Keratinocyte (primary cell): ENCODE measurements around the gene ANKRD1. TPM values are rescaled to one million over a fixed set of nuclear protein-coding genes. Genes with fewer than 3 reads are reported as not detected.

Experiments
- DNase-seq: peaks from one replicate; pipeline ENCODE4 v3.0.0-alpha.2; 2011; ENCODE audit warnings: low read depth, missing footprints, low spot score
- FAIRE-seq: peaks from 2 replicates; lab custom pipeline; 2011; peaks lifted over from hg19 to GRCh38; lab: Jason Lieb, UNC
- H2AFZ ChIP-seq: 2 replicates; pipeline ENCODE4 v1.6.0; 2012; ENCODE audit warnings: low read length, control low read depth, inconsistent platforms; ENCODE audit not compliant: control insufficient read depth
- H3K27ac ChIP-seq: 2 replicates; pipeline ENCODE4 v1.5.1; 2011; ENCODE audit warnings: low read length; ENCODE audit not compliant: control insufficient read depth, insufficient read depth
- H3K27me3 ChIP-seq: 3 replicates; pipeline ENCODE4 v1.6.0; 2011; ENCODE audit warnings: low read length; ENCODE audit not compliant: control insufficient read depth, insufficient read depth; ENCODE audit errors: extremely low read depth
- H3K36me3 ChIP-seq, 2 experiments: 2 replicates in 1 of 2; 3 replicates in 1 of 2; pipeline ENCODE4 v1.5.1; 2011; ENCODE audit warnings: low read length in 2 of 2, mild to moderate bottlenecking in 1 of 2; ENCODE audit not compliant: control insufficient read depth in 2 of 2, insufficient read depth in 2 of 2; ENCODE audit errors: extremely low read depth in 1 of 2
- H3K4me1 ChIP-seq: 3 replicates; pipeline ENCODE4 v1.5.1; 2011; ENCODE audit warnings: low read length; ENCODE audit not compliant: control insufficient read depth, insufficient read depth; ENCODE audit errors: extremely low read depth
- H3K4me2 ChIP-seq: 3 replicates; pipeline ENCODE4 v1.6.0; 2011; ENCODE audit warnings: low read depth, low read length; ENCODE audit not compliant: control insufficient read depth, insufficient read depth; ENCODE audit errors: extremely low read depth
- H3K4me3 ChIP-seq, 3 experiments: fragments of 200-600 bp in 1 of 3; sonication (generic) in 1 of 3; 2 replicates in 2 of 3; 3 replicates in 1 of 3; pipeline ENCODE4 v1.5.1; 2011 to 2016; ENCODE audit warnings: low read length in 3 of 3, mild to moderate bottlenecking in 3 of 3, control low read depth in 2 of 3, inconsistent platforms in 1 of 3, low read depth in 1 of 3, mixed read lengths in 1 of 3, mixed run types in 1 of 3, moderate library complexity in 1 of 3; ENCODE audit not compliant: control insufficient read depth in 2 of 3, insufficient read depth in 2 of 3; ENCODE audit errors: extremely low read depth in 1 of 3
- H3K79me2 ChIP-seq: 2 replicates; pipeline ENCODE4 v1.6.0; 2012; ENCODE audit warnings: low read length; ENCODE audit not compliant: control insufficient read depth, insufficient read depth
- H3K9ac ChIP-seq: 3 replicates; pipeline ENCODE4 v1.6.0; 2011; ENCODE audit warnings: low read length; ENCODE audit not compliant: control insufficient read depth, insufficient read depth; ENCODE audit errors: extremely low read depth
- H3K9me1 ChIP-seq: 3 replicates; pipeline ENCODE4 v1.6.0; 2011; ENCODE audit warnings: low read length; ENCODE audit not compliant: control insufficient read depth, insufficient read depth; ENCODE audit errors: extremely low read depth
- H3K9me3 ChIP-seq: 2 replicates; pipeline ENCODE4 v1.5.1; 2012; ENCODE audit warnings: low read depth, low read length; ENCODE audit not compliant: control insufficient read depth
- H4K20me1 ChIP-seq: 3 replicates; pipeline ENCODE4 v1.6.0; 2011; ENCODE audit warnings: low read length; ENCODE audit not compliant: control insufficient read depth, insufficient read depth; ENCODE audit errors: extremely low read depth
- EZH2 ChIP-seq: IDR thresholded peaks from one replicate; pipeline ENCODE4 v1.6.1; 2012; ENCODE audit warnings: inconsistent platforms, mild to moderate bottlenecking, low read length, moderate library complexity
- dilution Hi-C: fragments of 300-500 bp; cut with MboI; formaldehyde crosslinking; loops from one replicate; pipeline ENCODE4 v1.7.0; 2020; ENCODE audit warnings: low sequenced_read_pairs; ENCODE audit not compliant: extremely low pct_ligation_motif_present
- polyA plus RNA-seq, 5 experiments: library from polyadenylated mRNA; depleted of rRNA in 3 of 5; stranded (reverse) in 3 of 5; stranded (forward) in 1 of 5; unstranded in 1 of 5; fragments of >200 nt; gene quantifications; 1 replicate in 1 of 5; 2 replicates in 3 of 5; 3 replicates in 1 of 5; pipeline versions ENCODE4 v1.2.1 to v1.2.3, GENCODE V29; 2011 to 2012; ENCODE audit warnings: missing spikeins in 2 of 5, low read depth in 1 of 5, low replicate concordance in 1 of 5
- TF ChIP-seq, protein P1 (sequence below), 3 experiments: IDR thresholded peaks in 1 of 3; conservative IDR thresholded peaks in 1 of 3; optimal IDR thresholded peaks in 1 of 3; 2 replicates in 2 of 3; 3 replicates in 1 of 3; pipeline versions ENCODE3 to v1.5.1; 2011; ENCODE audit warnings: low read length in 3 of 3, mild to moderate bottlenecking in 3 of 3, moderate library complexity in 2 of 3, control low read depth in 1 of 3, inconsistent platforms in 1 of 3; ENCODE audit not compliant: insufficient read depth in 2 of 3; ENCODE audit errors: extremely low read depth in 1 of 3

Gene ANKRD1
- polyA plus RNA-seq, 1 donor (not counting 4 experiments of a cell fraction or from before 2014, with no cell fraction given), result 0.07 TPM

DNA sequence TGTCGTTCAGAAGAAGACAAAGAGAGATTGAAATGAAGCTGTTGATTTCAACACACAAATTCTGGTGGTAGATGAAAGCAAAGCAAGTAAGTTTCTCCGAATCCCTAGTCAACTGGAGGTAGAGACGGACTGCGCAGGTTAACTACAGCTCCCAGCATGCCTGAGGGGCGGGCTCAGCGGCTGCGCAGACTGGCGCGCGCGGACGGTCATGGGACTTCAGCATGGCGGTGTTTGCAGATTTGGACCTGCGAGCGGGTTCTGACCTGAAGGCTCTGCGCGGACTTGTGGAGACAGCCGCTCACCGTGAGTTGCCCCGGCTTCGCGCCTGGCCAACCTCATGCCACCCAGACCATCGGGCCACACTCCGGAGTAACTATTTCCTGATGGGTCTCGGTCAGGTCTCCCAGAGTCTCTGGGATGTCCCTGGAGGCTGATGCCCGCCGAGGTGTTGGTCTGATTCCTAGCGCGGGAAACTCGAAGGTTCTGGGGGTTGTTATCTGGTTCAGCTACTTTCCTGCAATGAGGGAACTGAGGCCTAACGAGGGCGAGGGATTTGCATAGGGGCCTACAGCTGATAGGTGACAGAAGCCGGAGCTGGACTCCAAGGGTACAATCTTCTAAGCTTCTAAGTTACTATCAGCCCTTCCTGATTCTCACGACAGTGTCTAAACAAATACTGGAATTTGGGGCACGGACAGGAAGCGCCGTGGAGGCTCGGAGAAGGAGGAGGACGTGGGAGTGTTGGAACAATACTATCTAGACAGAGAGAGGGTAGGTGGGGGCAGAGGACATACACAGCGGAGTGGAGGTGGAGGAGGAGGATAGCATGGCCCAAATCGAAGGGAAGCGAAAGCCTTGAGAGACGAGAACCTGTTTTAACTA, 48.9 kb downstream of the ANKRD1 start, which contains the start of gene RPP30:
TSS of gene RPP30 (plus strand) at position 209 of the 882 bp plus-strand sequence. CDS start at position 222, 13 bp downstream.
- no peak for TF ChIP-seq EZH2
- TF ChIP-seq, protein P1, sequence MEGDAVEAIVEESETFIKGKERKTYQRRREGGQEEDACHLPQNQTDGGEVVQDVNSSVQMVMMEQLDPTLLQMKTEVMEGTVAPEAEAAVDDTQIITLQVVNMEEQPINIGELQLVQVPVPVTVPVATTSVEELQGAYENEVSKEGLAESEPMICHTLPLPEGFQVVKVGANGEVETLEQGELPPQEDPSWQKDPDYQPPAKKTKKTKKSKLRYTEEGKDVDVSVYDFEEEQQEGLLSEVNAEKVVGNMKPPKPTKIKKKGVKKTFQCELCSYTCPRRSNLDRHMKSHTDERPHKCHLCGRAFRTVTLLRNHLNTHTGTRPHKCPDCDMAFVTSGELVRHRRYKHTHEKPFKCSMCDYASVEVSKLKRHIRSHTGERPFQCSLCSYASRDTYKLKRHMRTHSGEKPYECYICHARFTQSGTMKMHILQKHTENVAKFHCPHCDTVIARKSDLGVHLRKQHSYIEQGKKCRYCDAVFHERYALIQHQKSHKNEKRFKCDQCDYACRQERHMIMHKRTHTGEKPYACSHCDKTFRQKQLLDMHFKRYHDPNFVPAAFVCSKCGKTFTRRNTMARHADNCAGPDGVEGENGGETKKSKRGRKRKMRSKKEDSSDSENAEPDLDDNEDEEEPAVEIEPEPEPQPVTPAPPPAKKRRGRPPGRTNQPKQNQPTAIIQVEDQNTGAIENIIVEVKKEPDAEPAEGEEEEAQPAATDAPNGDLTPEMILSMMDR (optimal IDR thresholded peaks at IDR 0.05 in 1 of 3, IDR thresholded peaks at IDR 0.05 in 1 of 3, conservative IDR thresholded peaks at IDR 0.05 in 1 of 3; ENCODE audit: extremely low read depth in 1 of 3, insufficient read depth in 2 of 3, low read length in 3 of 3), result no peak
- H3K9me1 ChIP-seq, result no peaks in the 10 kb centered on the region
- peak within 1 kb of the TSS; percentile 44 for H2AFZ ChIP-seq
- no peaks in the 10 kb centered on the region for H3K27me3 ChIP-seq
- DNase-seq (peak; percentile 41), FAIRE-seq (peak; percentile 58)
- H3K4me1 ChIP-seq, result peaks cover 11% of the 10 kb centered on the region
- H3K27ac ChIP-seq, result peak within 1 kb of the TSS; percentile 84
- dilution Hi-C loops, result no loop called here
- H3K79me2 ChIP-seq, result peaks cover 29% of the 10 kb centered on the region
- H3K9ac ChIP-seq, result peak within 1 kb of the TSS; percentile 87
- H3K4me2 ChIP-seq, result peak within 1 kb of the TSS; percentile 54
- peak within 1 kb of the TSS; percentile 70 to 93 (median 86) for H3K4me3 ChIP-seq
- peaks cover 0 to 3% of the 10 kb centered on the region in 2 experiments for H3K36me3 ChIP-seq
- H4K20me1 ChIP-seq, result no peaks in the 10 kb centered on the region
- no peaks in the 10 kb centered on the region for H3K9me3 ChIP-seq

DNA sequence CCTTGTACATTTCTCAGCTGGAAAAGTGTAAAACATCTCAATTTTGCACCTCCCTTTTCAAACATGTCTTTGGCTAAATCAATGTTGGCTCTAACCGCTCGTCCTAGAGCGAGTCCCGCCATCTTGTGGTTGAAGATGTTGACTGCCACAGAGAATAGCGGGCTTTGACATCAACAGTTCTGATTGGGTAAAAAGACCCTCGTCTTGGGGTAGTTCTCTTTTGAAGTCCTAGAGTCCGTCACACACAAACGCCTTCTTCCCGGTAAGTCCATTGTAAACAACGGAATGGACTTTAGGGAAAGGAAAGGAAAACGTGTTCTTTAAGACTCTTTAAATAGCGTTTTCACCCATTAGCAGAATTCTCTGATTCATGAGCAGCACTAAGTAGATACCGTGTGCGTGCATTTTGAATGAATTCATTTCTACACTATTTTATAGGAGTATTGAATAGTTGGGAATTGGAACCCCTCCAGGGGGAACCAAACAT, 49.6 kb downstream of the ANKRD1 start:
- H2AFZ ChIP-seq, result peak overlapping the region; percentile 44
- no peaks in the 10 kb centered on the region for H3K9me3 ChIP-seq
- FAIRE-seq, result peak; percentile 95
- no peaks in the 10 kb centered on the region for H4K20me1 ChIP-seq
- H3K9me1 ChIP-seq, result no peaks in the 10 kb centered on the region
- H3K36me3 ChIP-seq, result no peaks in the 10 kb centered on the region
- dilution Hi-C loops, result no loop called here
- H3K9ac ChIP-seq, result peak overlapping the region; percentile 87
- peak overlapping the region; percentile 54 for H3K4me2 ChIP-seq
- peaks cover 11% of the 10 kb centered on the region for H3K4me1 ChIP-seq
- peaks cover 29% of the 10 kb centered on the region for H3K79me2 ChIP-seq
- TF ChIP-seq, protein P1 (optimal IDR thresholded peaks at IDR 0.05 in 1 of 3, IDR thresholded peaks at IDR 0.05 in 1 of 3, conservative IDR thresholded peaks at IDR 0.05 in 1 of 3; ENCODE audit: extremely low read depth in 1 of 3, insufficient read depth in 2 of 3, low read length in 3 of 3), result peak; percentile 54 to 66 (median 54)
- no peak for TF ChIP-seq EZH2
- DNase-seq, result no peak
- H3K4me3 ChIP-seq, result peak overlapping the region; percentile 70 to 93 (median 86)
- H3K27ac ChIP-seq, result peak overlapping the region; percentile 84
- H3K27me3 ChIP-seq, result no peaks in the 10 kb centered on the region
